Adrenal gland (tissue), 12 donors: ENCODE results near the gene SDC4. TPM values are rescaled to one million over a fixed set of nuclear protein-coding genes. Genes with fewer than 3 reads are reported as not detected.
A peak's percentile ranks its signal among the peaks of the same experiment; 100 is the strongest.

Experiments
- DNase-seq, 7 donors: peaks; one replicate each; pipeline ENCODE4 v3.0.0-alpha.2; 2019 to 2020
- H3K27ac ChIP-seq, 5 donors: fragments of 200-600 bp; sonication (generic) in 4 of 5; 1 replicate in 3 of 5; 2 replicates in 2 of 5; pipeline versions ENCODE4 v1.5.1 to v1.8.0; 2016 to 2020; ENCODE audit warnings: mild to moderate bottlenecking in 1 of 5
- H3K27me3 ChIP-seq: fragments of 200-600 bp; 2 replicates; pipeline ENCODE4 v1.8.0; 2021
- H3K36me3 ChIP-seq, 2 donors: fragments of 200-600 bp; replicated peaks in 1 of 2; 1 replicate in 1 of 2; 2 replicates in 1 of 2; pipeline versions ENCODE4 v1.5.1 to v1.8.0; 2018 to 2022
- H3K4me1 ChIP-seq, 2 donors: fragments of 200-600 bp; replicated peaks in 1 of 2; 1 replicate in 1 of 2; 2 replicates in 1 of 2; pipeline versions ENCODE4 v1.5.1 to v1.8.0; 2018 to 2021
- H3K4me3 ChIP-seq, 4 donors: fragments of 200-600 bp; sonication (generic) in 3 of 4; one replicate each; pipeline ENCODE4 v1.5.1; 2016 to 2018
- H3K9me3 ChIP-seq, 3 donors: fragments of 200-600 bp; sonication (generic) in 1 of 3; replicated peaks in 1 of 3; 1 replicate in 2 of 3; 2 replicates in 1 of 3; pipeline versions ENCODE4 v1.5.1 to v1.8.0; 2016 to 2021
- CTCF ChIP-seq, 6 experiments: fragments of 450-650 bp in 4 of 6; fragments of 200-600 bp in 2 of 6; sonication (generic) in 1 of 6; IDR thresholded peaks; 1 replicate in 5 of 6; 2 replicates in 1 of 6; pipeline versions ENCODE4 v1.5.1 to v1.8.0; 2016 to 2021; ENCODE audit warnings: antibody characterized with exemption in 6 of 6, mild to moderate bottlenecking in 2 of 6, moderate library complexity in 1 of 6
- POLR2A ChIP-seq, 2 donors: fragments of 450-650 bp; IDR thresholded peaks; one replicate each; pipeline ENCODE4 v1.6.1; 2017; ENCODE audit warnings: antibody characterized with exemption in 2 of 2, mild to moderate bottlenecking in 2 of 2, moderate library complexity in 1 of 2
- WGBS, 4 donors: extraction: QIAGEN DNeasy Blood & Tissue Kit in 2 of 4; methylation state at CpG; one replicate each; pipeline versions ENCODE4 v1.1.5 to v1.1.7; 2013 to 2017; 5-methylcytosine and 5-hydroxymethylcytosine counted together
- intact Hi-C, 2 donors: fragments of 100-400 bp; cut with DNase I; formaldehyde crosslinking; loops; one replicate each; pipeline versions ENCODE4 v1.14.1 to v1.15.0; 2022 to 2023
- polyA plus RNA-seq, 3 donors: library from polyadenylated mRNA; stranded (reverse); fragments of 200-250 nt in 2 of 3; fragments of 350-450 nt in 1 of 3; fragmentation: Illumina TruSeq in 1 of 3; extraction: RNeasy Lipid Tissue Mini Kit (QIAGEN cat#74804) in 1 of 3; gene quantifications; one replicate each; pipeline ENCODE4 v1.2.3, GENCODE V29; 2013 to 2014
- total RNA-seq, 9 donors: library from RNA; depleted of rRNA in 4 of 9; stranded (reverse); fragments of >200 nt in 4 of 9; fragments of 120-200 nt in 1 of 9; fragmentation: NEBNext Ultra II Directional in 1 of 9; extraction: Animal tissue kit (Norgen Biotek cat#: 25700) in 1 of 9; gene quantifications; one replicate each; pipeline versions ENCODE4 v1.1.0 to v1.2.4, GENCODE V29; 2013 to 2023
- donor health status: healthy with polysubstance abuse.
- donor health status: Bipolar disorder and iron deficiency.
- donor health status: DM: yes; HTN: yes; CAD: no.
- donor health status: DM: no; HTN: no; CAD: no.
- donor health status: DM: no; HTN: no; CAD: no.
- donor health status: DM: yes; HTN: yes; CAD: no.

The SDC4 gene
- total and polyA plus RNA-seq, 12 donors: 48.7 to 128 (median 72.4) TPM

GRCh38 chr20:45299786-45300185, 48.4 kb downstream of the SDC4 start:
- no peak for DNase-seq
- H3K4me1 ChIP-seq: no peaks in the 10 kb centered on the region
- peaks cover 6% of the 10 kb centered on the region for H3K27me3 ChIP-seq
- no peaks in the 10 kb centered on the region for H3K9me3 ChIP-seq
- WGBS, 4 donors: 88 to 93% (median 89%) methylated on average over 6 of the region's 6 CpGs
- intact Hi-C loops: no loop called here
- H3K36me3 ChIP-seq: no peaks in the 10 kb centered on the region
- H3K27ac ChIP-seq: no peak overlapping the region
- H3K4me3 ChIP-seq: no peak overlapping the region
- TF ChIP-seq CTCF (IDR thresholded peaks at IDR 0.05): no peak

- H3K4me3 ChIP-seq: no peak overlapping the region
- H3K36me3 ChIP-seq: no peaks in the 10 kb centered on the region
- peaks cover 0 to 9% of the 10 kb centered on the region in 2 donors for H3K4me1 ChIP-seq
- DNase-seq: no peak
- no peak for TF ChIP-seq POLR2A (IDR thresholded peaks at IDR 0.05)
- no peak overlapping the region for H3K27ac ChIP-seq
- peaks cover 11% of the 10 kb centered on the region for H3K27me3 ChIP-seq
- WGBS, 4 donors: 89 to 93% (median 91%) methylated on average over 29 to 52 of the region's 52 CpGs
- intact Hi-C loops: no loop called here
- no peaks in the 10 kb centered on the region for H3K9me3 ChIP-seq
These were observed 50.3 kb downstream of the SDC4 start for GRCh38 chr20:45297786-45298497.

- H3K36me3 ChIP-seq: no peaks in the 10 kb centered on the region
- no peak overlapping the region for H3K27ac ChIP-seq
- DNase-seq: no peak
- no peaks in the 10 kb centered on the region for H3K9me3 ChIP-seq
- WGBS, 4 donors: 92 to 100% (median 94%) methylated on average over 1 of the region's 1 CpG
- no peak overlapping the region for H3K4me3 ChIP-seq
- H3K4me1 ChIP-seq: peaks cover 0 to 9% of the 10 kb centered on the region in 2 donors
- no peak for TF ChIP-seq CTCF (IDR thresholded peaks at IDR 0.05)
- no peak for TF ChIP-seq POLR2A (IDR thresholded peaks at IDR 0.05)
- peaks cover 11% of the 10 kb centered on the region for H3K27me3 ChIP-seq
- intact Hi-C loops: no loop called here
These were observed 53.6 kb downstream of the SDC4 start for GRCh38 chr20:45294659-45295058.

GRCh38 chr20:45294003-45294368, 54.2 kb downstream of the SDC4 start:
- Histone ChIP-seq H3K27ac (no peak overlapping the region), H3K9me3 (no peaks in the 10 kb centered on the region), H3K27me3 (peaks cover 11% of the 10 kb centered on the region), H3K36me3 (no peaks in the 10 kb centered on the region), H3K4me3 (no peak overlapping the region), H3K4me1 (peaks cover 0 to 9% of the 10 kb centered on the region in 2 donors)
- intact Hi-C loops: no loop called here
- DNase-seq: no peak
- TF ChIP-seq CTCF (IDR thresholded peaks at IDR 0.05) (peak in 1 of 6 experiments; percentile 9), POLR2A (IDR thresholded peaks at IDR 0.05) (no peak)
- WGBS, 4 donors: 38 to 86% (median 51%) methylated on average over 4 to 5 of the region's 5 CpGs
